D721Med (cell line): ENCODE results near the gene FCN1.

Source experiments
- DNase-seq: peaks from one replicate; pipeline ENCODE4 v3.0.0; 2011; ENCODE audit warnings: low spot score; ENCODE audit not compliant: insufficient read length
- FAIRE-seq: peaks from 2 replicates; lab custom pipeline; 2011; peaks lifted over from hg19 to GRCh38; lab: Jason Lieb, UNC
- CTCF ChIP-seq: IDR thresholded peaks from 2 replicates; pipeline ENCODE4 v1.5.1; 2012; ENCODE audit warnings: mild to moderate bottlenecking, control low read depth; ENCODE audit not compliant: insufficient read depth; ENCODE audit errors: missing control alignments

The FCN1 gene

DNA sequence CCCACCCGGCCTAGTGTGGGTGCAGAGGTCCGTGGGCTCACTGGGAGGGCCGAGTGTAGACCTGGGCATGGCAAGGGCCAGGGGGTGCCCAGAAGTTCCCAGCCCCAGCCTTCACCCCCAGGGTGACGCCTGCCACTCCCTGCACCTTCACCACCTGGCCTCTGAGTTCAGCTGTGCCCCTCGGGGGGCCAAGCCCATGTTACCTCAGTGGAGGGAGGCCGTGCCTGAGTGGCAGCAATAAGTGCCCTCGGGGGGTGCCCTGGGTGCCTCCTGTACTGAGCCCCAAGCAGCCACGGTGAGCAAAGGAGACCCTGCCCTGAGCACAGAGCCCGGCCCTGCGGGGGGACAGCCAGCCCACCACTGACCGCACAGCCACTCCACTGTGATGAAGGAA is 47.4 kb downstream of the FCN1 start:
- DNase-seq (no peak), FAIRE-seq (no peak)
- no peak for TF ChIP-seq CTCF

- no peak for DNase-seq
- TF ChIP-seq CTCF: no peak
- FAIRE-seq: no peak
Observed at GRCh38 chr9:134869554-134870300, 48.0 kb downstream of the FCN1 start.

DNA sequence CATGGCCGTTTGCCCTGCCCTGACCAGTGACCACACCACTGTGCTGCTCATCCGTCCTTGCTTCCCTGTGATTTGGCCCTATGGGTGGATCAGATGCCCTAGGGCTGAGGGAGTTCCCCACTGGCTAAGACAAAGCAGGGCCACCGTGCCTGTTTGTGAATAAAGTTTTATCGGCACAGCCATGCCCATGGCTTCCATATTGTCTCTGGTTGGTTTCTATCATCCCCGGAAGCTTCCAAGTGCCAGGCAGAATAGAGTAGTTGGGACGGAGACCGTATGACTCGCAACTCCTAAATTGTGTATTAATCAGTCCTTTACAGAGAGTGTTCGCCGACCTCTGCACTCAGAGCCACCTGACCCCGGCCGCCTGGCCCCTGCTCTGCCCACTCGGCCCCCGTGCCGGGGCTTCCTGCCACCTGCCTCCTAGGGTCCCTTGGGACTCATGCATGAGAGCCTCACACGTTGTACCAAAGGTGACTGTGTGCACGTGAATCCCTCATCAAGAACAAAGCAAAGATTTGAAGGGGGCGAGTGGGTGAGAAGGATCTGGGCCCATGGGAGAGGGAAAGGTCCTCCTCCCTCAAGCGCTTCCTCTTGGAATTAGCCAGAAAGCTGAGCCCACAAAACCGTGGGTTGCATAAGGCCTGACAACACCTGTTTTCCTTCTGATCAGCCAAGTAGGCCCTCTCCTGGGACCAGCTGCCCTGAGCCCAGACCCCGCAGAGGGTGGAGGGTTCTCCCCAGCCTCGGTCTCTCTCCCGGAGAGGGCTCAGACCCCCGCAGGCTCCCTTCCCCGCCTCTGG is 48.8 kb downstream of the FCN1 start:
- no peak for FAIRE-seq
- DNase-seq: no peak
- TF ChIP-seq CTCF: no peak

GRCh38 chr9:134867917-134868750 is 49.6 kb downstream of the FCN1 start:
- DNase-seq (no peak), FAIRE-seq (no peak)
- no peak for TF ChIP-seq CTCF

DNA sequence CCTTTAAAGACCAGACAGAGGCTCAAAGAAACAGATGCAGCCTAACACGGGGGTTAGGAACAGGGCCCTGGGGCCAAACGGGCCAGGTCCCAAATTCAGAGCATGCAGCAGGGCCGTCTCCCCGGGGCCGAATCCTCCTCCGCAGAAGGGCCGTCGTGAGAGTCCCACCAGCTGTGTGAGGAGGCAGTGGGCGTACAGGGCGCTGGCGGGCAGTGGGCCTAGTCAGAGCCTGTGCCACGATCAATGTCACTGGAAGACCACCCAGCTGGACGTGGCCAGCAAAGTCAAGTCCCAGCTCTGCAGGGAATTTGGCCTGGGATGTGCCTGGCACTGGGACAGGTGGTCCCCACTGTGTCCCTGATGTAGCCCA is 52.9 kb downstream of the FCN1 start:
- no peak for TF ChIP-seq CTCF
- no peak for DNase-seq

GRCh38 chr9:134863941-134864820 is 53.5 kb downstream of the FCN1 start:
- TF ChIP-seq CTCF: no peak
- DNase-seq: no peak
- FAIRE-seq: no peak

More for the DNA sequence above, 52.9 kb downstream of the FCN1 start:
- no peak for FAIRE-seq
